Smooth muscle cell (in vitro differentiated cells): Measurements from ENCODE around the gene ASRGL1. TPM values are rescaled to one million over a fixed set of nuclear protein-coding genes. Genes with fewer than 3 reads are reported as not detected.

Experiments
- DNase-seq: peaks from one replicate; lab custom pipeline; 2025; ENCODE audit not compliant: unreplicated experiment; lab: John Stamatoyannopoulos, UW
- H2AFZ ChIP-seq: fragments of 200-600 bp; sonication (generic); 2 replicates; pipeline ENCODE4 v1.6.0; 2016; ENCODE audit warnings: antibody characterized with exemption, low read depth, mild to moderate bottlenecking
- H3F3A ChIP-seq: fragments of 200-600 bp; sonication (generic); 2 replicates; pipeline ENCODE4 v1.6.0; 2017; ENCODE audit warnings: antibody characterized with exemption, low read depth
- H3K27ac ChIP-seq: fragments of 200-600 bp; sonication (generic); 2 replicates; pipeline ENCODE4 v1.5.1; 2016; ENCODE audit warnings: low read depth, mild to moderate bottlenecking
- H3K27me3 ChIP-seq: fragments of 200-600 bp; sonication (generic); 2 replicates; pipeline ENCODE4 v1.6.1; 2016; ENCODE audit warnings: low read depth, mild to moderate bottlenecking
- H3K36me3 ChIP-seq: fragments of 200-600 bp; sonication (generic); 2 replicates; pipeline ENCODE4 v1.5.1; 2016; ENCODE audit warnings: low read depth
- H3K4me1 ChIP-seq: fragments of 200-600 bp; sonication (generic); 2 replicates; pipeline ENCODE4 v1.5.1; 2016; ENCODE audit warnings: low read depth
- H3K4me2 ChIP-seq: fragments of 200-600 bp; sonication (generic); 2 replicates; pipeline ENCODE4 v1.6.0; 2016; ENCODE audit warnings: mild to moderate bottlenecking
- H3K4me3 ChIP-seq: fragments of 200-600 bp; sonication (generic); 2 replicates; pipeline ENCODE4 v1.5.1; 2016; ENCODE audit warnings: mild to moderate bottlenecking
- H3K79me2 ChIP-seq: fragments of 200-600 bp; sonication (generic); 2 replicates; pipeline ENCODE4 v1.6.0; 2016; ENCODE audit warnings: low read depth, mild to moderate bottlenecking
- H3K9ac ChIP-seq: fragments of 200-600 bp; sonication (generic); 2 replicates; pipeline ENCODE4 v1.6.0; 2016; ENCODE audit warnings: low read depth
- H3K9me3 ChIP-seq: fragments of 200-600 bp; sonication (generic); replicated peaks from 2 replicates; pipeline ENCODE4 v1.5.1; 2016; ENCODE audit warnings: low read depth
- H4K20me1 ChIP-seq: fragments of 200-600 bp; sonication (generic); 2 replicates; pipeline ENCODE4 v1.6.0; 2016; ENCODE audit warnings: low read depth
- WGBS: methylation state at CpG from one replicate; pipeline ENCODE4 v1.1.7; 2016; ENCODE audit warnings: low lambda C conversion rate; 5-methylcytosine and 5-hydroxymethylcytosine counted together
- polyA plus RNA-seq: library from polyadenylated mRNA; unstranded; fragments of >200 nt; fragmentation: Nextera tagmentation; extraction: Ambion mirVana; gene quantifications from 2 replicates; pipeline ENCODE4 v1.2.1, GENCODE V29; 2016
- total RNA-seq: library from RNA; depleted of rRNA; stranded (reverse); fragments of >200 nt; gene quantifications from 2 replicates; pipeline ENCODE4 v1.2.3, GENCODE V29; 2014
- TF ChIP-seq, protein P1 (sequence below): fragments of 200-600 bp; sonication (generic); IDR thresholded peaks from 2 replicates; pipeline ENCODE4 v1.5.1; 2017; ENCODE audit warnings: borderline replicate concordance, mild to moderate bottlenecking, antibody characterized with exemption; ENCODE audit not compliant: insufficient read depth, poor library complexity, severe bottlenecking

ASRGL1 gene
- total and polyA plus RNA-seq, 2 experiments from 2014 or later, result 0.97 to 1.4 TPM

DNA sequence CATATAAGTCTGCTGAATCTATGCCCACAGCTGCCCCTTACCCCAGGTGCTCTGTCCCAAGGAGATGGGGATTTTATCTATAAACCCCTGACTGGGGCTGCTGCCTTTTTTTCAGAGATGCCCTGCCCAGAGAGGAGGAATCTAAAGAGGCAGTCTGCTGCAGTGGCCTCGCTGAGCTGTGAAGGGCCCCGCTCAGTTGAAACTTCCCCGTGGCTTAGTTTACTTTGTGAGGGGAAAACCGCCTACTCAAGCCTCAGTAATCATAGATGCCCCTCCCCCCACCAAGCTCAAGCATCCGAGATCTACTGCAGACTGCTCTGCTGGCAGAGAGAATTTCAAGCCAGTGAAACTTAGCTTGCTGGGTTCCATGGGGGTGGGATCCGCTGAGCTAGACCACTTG lies 31.0 kb upstream of the ASRGL1 start:
- Histone ChIP-seq H4K20me1 (no peaks in the 10 kb centered on the region), H3K4me2 (no peak overlapping the region), H3K36me3 (no peaks in the 10 kb centered on the region), H3K27ac (no peak overlapping the region), H3K27me3 (peaks cover 26% of the 10 kb centered on the region), H3K4me1 (no peaks in the 10 kb centered on the region), H2AFZ (no peak overlapping the region), H3K9ac (no peak overlapping the region), H3K79me2 (no peaks in the 10 kb centered on the region), H3K4me3 (no peak overlapping the region), H3K9me3 (peaks cover 5% of the 10 kb centered on the region), H3F3A (no peaks in the 10 kb centered on the region)
- TF ChIP-seq, protein P1, sequence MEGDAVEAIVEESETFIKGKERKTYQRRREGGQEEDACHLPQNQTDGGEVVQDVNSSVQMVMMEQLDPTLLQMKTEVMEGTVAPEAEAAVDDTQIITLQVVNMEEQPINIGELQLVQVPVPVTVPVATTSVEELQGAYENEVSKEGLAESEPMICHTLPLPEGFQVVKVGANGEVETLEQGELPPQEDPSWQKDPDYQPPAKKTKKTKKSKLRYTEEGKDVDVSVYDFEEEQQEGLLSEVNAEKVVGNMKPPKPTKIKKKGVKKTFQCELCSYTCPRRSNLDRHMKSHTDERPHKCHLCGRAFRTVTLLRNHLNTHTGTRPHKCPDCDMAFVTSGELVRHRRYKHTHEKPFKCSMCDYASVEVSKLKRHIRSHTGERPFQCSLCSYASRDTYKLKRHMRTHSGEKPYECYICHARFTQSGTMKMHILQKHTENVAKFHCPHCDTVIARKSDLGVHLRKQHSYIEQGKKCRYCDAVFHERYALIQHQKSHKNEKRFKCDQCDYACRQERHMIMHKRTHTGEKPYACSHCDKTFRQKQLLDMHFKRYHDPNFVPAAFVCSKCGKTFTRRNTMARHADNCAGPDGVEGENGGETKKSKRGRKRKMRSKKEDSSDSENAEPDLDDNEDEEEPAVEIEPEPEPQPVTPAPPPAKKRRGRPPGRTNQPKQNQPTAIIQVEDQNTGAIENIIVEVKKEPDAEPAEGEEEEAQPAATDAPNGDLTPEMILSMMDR, result no peak
- DNase-seq, result no peak
- WGBS, result 40% methylated on average over 6 of the region's 6 CpGs

DNA sequence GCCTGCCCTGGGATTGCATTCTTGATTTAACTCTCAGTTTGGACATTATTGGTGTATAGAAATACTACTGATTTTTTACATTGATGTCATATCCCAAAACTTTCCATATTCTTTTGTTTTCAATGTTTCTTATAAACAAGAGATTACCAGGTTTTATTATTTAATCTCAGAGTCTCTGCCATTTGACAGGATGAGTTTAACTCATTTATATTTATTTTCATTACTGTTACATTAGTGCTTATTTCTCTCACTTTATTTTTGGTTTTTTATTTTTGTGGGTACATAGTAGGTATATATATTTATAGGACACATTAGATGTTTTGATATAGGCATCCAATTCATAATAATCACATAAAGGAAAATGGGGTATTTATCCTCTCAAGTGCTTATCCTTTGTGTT lies 29.3 kb upstream of the ASRGL1 start:
- H3K27ac ChIP-seq, result no peak overlapping the region
- no peaks in the 10 kb centered on the region for H3K4me1 ChIP-seq
- H3K4me3 ChIP-seq, result no peak overlapping the region
- H3F3A ChIP-seq, result no peaks in the 10 kb centered on the region
- no peak overlapping the region for H3K9ac ChIP-seq
- H3K36me3 ChIP-seq, result no peaks in the 10 kb centered on the region
- no peak for DNase-seq
- H3K27me3 ChIP-seq, result peaks cover 20% of the 10 kb centered on the region
- H4K20me1 ChIP-seq, result no peaks in the 10 kb centered on the region
- no peak overlapping the region for H3K4me2 ChIP-seq
- no peak overlapping the region for H2AFZ ChIP-seq
- no peaks in the 10 kb centered on the region for H3K79me2 ChIP-seq
- TF ChIP-seq, protein P1, result no peak
- peaks cover 5% of the 10 kb centered on the region for H3K9me3 ChIP-seq

DNA sequence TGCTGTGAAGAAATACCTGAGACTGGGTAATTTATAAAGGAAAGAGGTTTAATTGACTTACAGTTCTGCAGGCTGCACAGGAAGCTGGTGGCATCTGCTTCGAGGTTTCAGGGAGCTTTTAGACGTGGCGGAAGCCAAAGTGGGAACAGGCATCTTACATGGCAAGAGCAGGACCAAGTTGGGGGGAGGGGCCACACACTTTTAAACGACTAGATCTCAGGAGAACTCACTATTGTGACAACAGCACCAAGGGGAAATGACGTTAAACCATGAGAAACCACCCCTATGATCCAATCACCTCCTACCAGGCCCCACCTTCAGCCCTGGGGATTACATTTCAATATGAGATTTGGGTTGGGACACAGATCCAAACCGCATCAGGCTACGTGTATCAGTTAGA lies 27.3 kb upstream of the ASRGL1 start:
- Histone ChIP-seq H3K4me1 (no peaks in the 10 kb centered on the region), H2AFZ (no peak overlapping the region), H3K9me3 (peaks cover 5% of the 10 kb centered on the region), H3K27me3 (peaks cover 12% of the 10 kb centered on the region), H3K36me3 (no peaks in the 10 kb centered on the region), H3F3A (no peaks in the 10 kb centered on the region), H4K20me1 (no peaks in the 10 kb centered on the region), H3K79me2 (no peaks in the 10 kb centered on the region), H3K4me2 (no peak overlapping the region), H3K4me3 (no peak overlapping the region), H3K9ac (no peak overlapping the region), H3K27ac (no peak overlapping the region)
- TF ChIP-seq, protein P1, result no peak
- WGBS, result 76% methylated on average over 7 of the region's 7 CpGs
- DNase-seq, result no peak

DNA sequence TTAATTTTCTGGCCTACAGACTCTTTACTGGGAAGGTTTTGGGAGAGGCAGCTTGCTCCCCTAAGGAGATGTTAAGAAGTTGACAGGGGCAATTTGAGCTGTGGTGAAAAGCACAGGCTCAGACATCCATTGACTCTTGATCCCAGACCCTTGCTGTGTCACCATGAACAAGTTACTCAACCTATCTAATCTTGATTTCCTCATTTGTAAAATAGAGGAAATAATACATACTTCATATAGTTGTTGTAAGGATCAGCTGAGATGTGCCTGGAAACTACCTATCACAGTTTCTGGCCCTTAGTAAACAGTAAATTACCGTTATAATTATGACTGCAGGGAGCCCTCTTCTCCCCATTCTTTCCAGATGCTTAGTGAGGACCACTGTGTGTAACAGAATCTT lies 21.8 kb upstream of the ASRGL1 start:
- TF ChIP-seq, protein P1, result no peak
- Histone ChIP-seq H3K36me3 (no peaks in the 10 kb centered on the region), H3K9ac (no peak overlapping the region), H3K4me2 (no peak overlapping the region), H3K27ac (no peak overlapping the region), H3K4me3 (no peak overlapping the region), H3K9me3 (no peaks in the 10 kb centered on the region), H3K79me2 (no peaks in the 10 kb centered on the region), H2AFZ (no peak overlapping the region), H3K4me1 (no peaks in the 10 kb centered on the region), H3K27me3 (peaks cover 24% of the 10 kb centered on the region), H4K20me1 (no peaks in the 10 kb centered on the region), H3F3A (no peaks in the 10 kb centered on the region)
- WGBS, result 85% methylated on average over 1 of the region's 1 CpG
- no peak for DNase-seq
